ENCODE measurements around the gene MFSD6L.
A peak's percentile ranks its signal among the peaks of the same experiment; 100 is the strongest.

The MFSD6L gene

GRCh38 chr17:8798846-8799569, at the start of gene MFSD6L:
Gene MFSD6L (minus strand): TSS chr17:8799365. CDS start chr17:8799120, 245 bp downstream.
- Mint-ChIP-seq H3K4me3 (no peak within 1 kb of the TSS), H3K36me3 (ENCODE audit: low read depth) (peaks cover 10% of the 10 kb centered on the region), H3K9me3 (no peaks in the 10 kb centered on the region), H3K27ac (no peak within 1 kb of the TSS), H3K4me1 (ENCODE audit: low read depth) (no peaks in the 10 kb centered on the region), H3K27me3 (ENCODE audit: low read depth) (no peaks in the 10 kb centered on the region)
- DNase-seq (ENCODE audit: low spot score) = no peak

- no peaks in the 10 kb centered on the region for H3K9me3 Mint-ChIP-seq
- H3K4me1 Mint-ChIP-seq (ENCODE audit: low read depth) = peaks cover 9% of the 10 kb centered on the region
- DNase-seq (ENCODE audit: low spot score) = no peak
- no peak overlapping the region for H3K4me3 Mint-ChIP-seq
- H3K36me3 Mint-ChIP-seq (ENCODE audit: low read depth) = peaks cover 53% of the 10 kb centered on the region
- H3K27ac Mint-ChIP-seq = no peak overlapping the region
- H3K27me3 Mint-ChIP-seq (ENCODE audit: low read depth) = no peaks in the 10 kb centered on the region
Measured at GRCh38 chr17:8847891-8848290, 48.7 kb upstream of the MFSD6L start.

- Mint-ChIP-seq H3K27me3 (ENCODE audit: low read depth) (no peaks in the 10 kb centered on the region), H3K9me3 (no peaks in the 10 kb centered on the region), H3K4me1 (ENCODE audit: low read depth) (peaks cover 7% of the 10 kb centered on the region), H3K4me3 (no peak overlapping the region), H3K27ac (no peak overlapping the region), H3K36me3 (ENCODE audit: low read depth) (peaks cover 48% of the 10 kb centered on the region)
- DNase-seq (ENCODE audit: low spot score) = no peak
Measured at GRCh38 chr17:8846768-8847211, 47.6 kb upstream of the MFSD6L start.

- H3K36me3 Mint-ChIP-seq (ENCODE audit: low read depth) = peaks cover 39% of the 10 kb centered on the region
- H3K27me3 Mint-ChIP-seq (ENCODE audit: low read depth) = no peaks in the 10 kb centered on the region
- no peaks in the 10 kb centered on the region for H3K9me3 Mint-ChIP-seq
- no peak for DNase-seq (ENCODE audit: low spot score)
- peaks cover 2% of the 10 kb centered on the region for H3K4me1 Mint-ChIP-seq (ENCODE audit: low read depth)
- H3K27ac Mint-ChIP-seq = no peak overlapping the region
- H3K4me3 Mint-ChIP-seq = no peak overlapping the region
Measured at GRCh38 chr17:8844229-8845218, 45.4 kb upstream of the MFSD6L start.

GRCh38 chr17:8843344-8843743, 44.2 kb upstream of the MFSD6L start:
- Mint-ChIP-seq H3K27me3 (ENCODE audit: low read depth) (no peaks in the 10 kb centered on the region), H3K36me3 (ENCODE audit: low read depth) (peaks cover 31% of the 10 kb centered on the region), H3K4me1 (ENCODE audit: low read depth) (peaks cover 2% of the 10 kb centered on the region), H3K9me3 (no peaks in the 10 kb centered on the region), H3K4me3 (no peak overlapping the region), H3K27ac (peak overlapping the region; percentile 56)
- no peak for DNase-seq (ENCODE audit: low spot score)

- Mint-ChIP-seq H3K27me3 (ENCODE audit: low read depth) (no peaks in the 10 kb centered on the region), H3K9me3 (no peaks in the 10 kb centered on the region), H3K4me3 (no peak overlapping the region), H3K36me3 (ENCODE audit: low read depth) (peaks cover 32% of the 10 kb centered on the region), H3K27ac (no peak overlapping the region), H3K4me1 (ENCODE audit: low read depth) (peaks cover 2% of the 10 kb centered on the region)
- no peak for DNase-seq (ENCODE audit: low spot score)
Measured at GRCh38 chr17:8841844-8842243, 42.7 kb upstream of the MFSD6L start.

GRCh38 chr17:8839410-8839935, 40.3 kb upstream of the MFSD6L start:
- no peak for DNase-seq (ENCODE audit: low spot score)
- Mint-ChIP-seq H3K4me3 (no peak overlapping the region), H3K27ac (no peak overlapping the region), H3K36me3 (ENCODE audit: low read depth) (peaks cover 28% of the 10 kb centered on the region), H3K27me3 (ENCODE audit: low read depth) (no peaks in the 10 kb centered on the region), H3K4me1 (ENCODE audit: low read depth) (peaks cover 2% of the 10 kb centered on the region), H3K9me3 (no peaks in the 10 kb centered on the region)

- DNase-seq (ENCODE audit: low spot score) = no peak
- no peak overlapping the region for H3K27ac Mint-ChIP-seq
- H3K9me3 Mint-ChIP-seq = no peaks in the 10 kb centered on the region
- H3K36me3 Mint-ChIP-seq (ENCODE audit: low read depth) = peaks cover 31% of the 10 kb centered on the region
- H3K4me3 Mint-ChIP-seq = no peak overlapping the region
- H3K27me3 Mint-ChIP-seq (ENCODE audit: low read depth) = no peaks in the 10 kb centered on the region
- peaks cover 2% of the 10 kb centered on the region for H3K4me1 Mint-ChIP-seq (ENCODE audit: low read depth)
Measured at GRCh38 chr17:8838551-8839095, 39.5 kb upstream of the MFSD6L start.

GRCh38 chr17:8837563-8838075, 38.5 kb upstream of the MFSD6L start:
- Mint-ChIP-seq H3K4me1 (ENCODE audit: low read depth) (no peaks in the 10 kb centered on the region), H3K9me3 (no peaks in the 10 kb centered on the region), H3K27ac (no peak overlapping the region), H3K36me3 (ENCODE audit: low read depth) (peaks cover 29% of the 10 kb centered on the region), H3K27me3 (ENCODE audit: low read depth) (no peaks in the 10 kb centered on the region), H3K4me3 (no peak overlapping the region)
- DNase-seq (ENCODE audit: low spot score) = no peak

- DNase-seq (ENCODE audit: low spot score) = no peak
- Mint-ChIP-seq H3K9me3 (no peaks in the 10 kb centered on the region), H3K36me3 (ENCODE audit: low read depth) (peaks cover 29% of the 10 kb centered on the region), H3K27me3 (ENCODE audit: low read depth) (no peaks in the 10 kb centered on the region), H3K27ac (no peak overlapping the region), H3K4me3 (no peak overlapping the region), H3K4me1 (ENCODE audit: low read depth) (no peaks in the 10 kb centered on the region)
Measured at GRCh38 chr17:8836821-8837562, 37.8 kb upstream of the MFSD6L start.

- no peaks in the 10 kb centered on the region for H3K4me1 Mint-ChIP-seq (ENCODE audit: low read depth)
- H3K27me3 Mint-ChIP-seq (ENCODE audit: low read depth) = no peaks in the 10 kb centered on the region
- H3K36me3 Mint-ChIP-seq (ENCODE audit: low read depth) = peaks cover 27% of the 10 kb centered on the region
- no peak overlapping the region for H3K27ac Mint-ChIP-seq
- DNase-seq (ENCODE audit: low spot score) = no peak
- no peaks in the 10 kb centered on the region for H3K9me3 Mint-ChIP-seq
- no peak overlapping the region for H3K4me3 Mint-ChIP-seq
Measured at GRCh38 chr17:8835631-8836364, 36.6 kb upstream of the MFSD6L start.

GRCh38 chr17:8835106-8835505, 35.9 kb upstream of the MFSD6L start:
- DNase-seq (ENCODE audit: low spot score) = no peak
- peaks cover 27% of the 10 kb centered on the region for H3K36me3 Mint-ChIP-seq (ENCODE audit: low read depth)
- H3K27me3 Mint-ChIP-seq (ENCODE audit: low read depth) = no peaks in the 10 kb centered on the region
- H3K27ac Mint-ChIP-seq = no peak overlapping the region
- H3K4me3 Mint-ChIP-seq = no peak overlapping the region
- H3K9me3 Mint-ChIP-seq = no peaks in the 10 kb centered on the region
- no peaks in the 10 kb centered on the region for H3K4me1 Mint-ChIP-seq (ENCODE audit: low read depth)

All from T-helper 2 cell treated with Interferon-gamma antibody and Interleukin-4, amounts not matched to agents 5 μg/mL and 100 μg/mL, for 36 hours (primary cell).